Hepatocyte (in vitro differentiated cells): ENCODE measurements around the gene DNAH12.

Experiments
- EZH2phosphoT487 ChIP-seq: fragments of 200-600 bp; sonication (generic); IDR thresholded peaks from one replicate; pipeline ENCODE4 v1.6.1; 2018; ENCODE audit warnings: antibody characterized with exemption, mild to moderate bottlenecking, low read depth, moderate library complexity; ENCODE audit not compliant: unreplicated experiment, severe bottlenecking
- TF ChIP-seq, protein P1 (sequence below): fragments of 200-600 bp; sonication (generic); IDR thresholded peaks from 2 replicates; pipeline ENCODE4 v1.5.1; 2016; ENCODE audit warnings: antibody characterized with exemption, mild to moderate bottlenecking; ENCODE audit not compliant: poor library complexity

DNA sequence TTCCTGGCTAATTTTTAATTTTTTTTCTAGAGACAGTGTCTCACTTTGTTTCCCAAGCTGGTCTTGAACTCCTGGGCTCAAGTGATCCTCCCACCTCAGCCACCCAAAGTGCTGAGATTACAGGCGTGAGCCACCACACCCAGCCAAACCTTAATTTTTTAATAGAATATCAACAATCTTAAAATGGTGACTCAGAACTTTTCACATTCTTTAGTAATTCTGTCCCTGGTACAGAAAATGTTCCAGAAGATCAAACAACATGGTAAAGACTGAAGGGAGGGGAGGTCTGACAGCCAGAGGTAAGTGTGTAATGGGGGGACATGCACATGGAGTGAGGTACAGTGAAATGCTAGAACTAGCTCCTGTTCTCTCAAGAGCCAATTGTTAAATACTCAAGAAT, 38.2 kb downstream of the DNAH12 start:
- TF ChIP-seq, protein P1, sequence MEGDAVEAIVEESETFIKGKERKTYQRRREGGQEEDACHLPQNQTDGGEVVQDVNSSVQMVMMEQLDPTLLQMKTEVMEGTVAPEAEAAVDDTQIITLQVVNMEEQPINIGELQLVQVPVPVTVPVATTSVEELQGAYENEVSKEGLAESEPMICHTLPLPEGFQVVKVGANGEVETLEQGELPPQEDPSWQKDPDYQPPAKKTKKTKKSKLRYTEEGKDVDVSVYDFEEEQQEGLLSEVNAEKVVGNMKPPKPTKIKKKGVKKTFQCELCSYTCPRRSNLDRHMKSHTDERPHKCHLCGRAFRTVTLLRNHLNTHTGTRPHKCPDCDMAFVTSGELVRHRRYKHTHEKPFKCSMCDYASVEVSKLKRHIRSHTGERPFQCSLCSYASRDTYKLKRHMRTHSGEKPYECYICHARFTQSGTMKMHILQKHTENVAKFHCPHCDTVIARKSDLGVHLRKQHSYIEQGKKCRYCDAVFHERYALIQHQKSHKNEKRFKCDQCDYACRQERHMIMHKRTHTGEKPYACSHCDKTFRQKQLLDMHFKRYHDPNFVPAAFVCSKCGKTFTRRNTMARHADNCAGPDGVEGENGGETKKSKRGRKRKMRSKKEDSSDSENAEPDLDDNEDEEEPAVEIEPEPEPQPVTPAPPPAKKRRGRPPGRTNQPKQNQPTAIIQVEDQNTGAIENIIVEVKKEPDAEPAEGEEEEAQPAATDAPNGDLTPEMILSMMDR: no peak
- no peak for TF ChIP-seq EZH2phosphoT487
